Stimulated activated CD4-positive, alpha-beta T cell treated with anti-CD3 and anti-CD28 coated beads, TNF-alpha, amount 100 ng/mL, for 1 hour (primary cell): ENCODE measurements around the gene ABHD10.
A peak's percentile ranks its signal among the peaks of the same experiment; 100 is the strongest.

Experiments
- DNase-seq, 3 donors: peaks; one replicate each; pipeline ENCODE4 v3.0.0-alpha.2; 2020; ENCODE audit warnings: low read depth in 3 of 3, low spot score in 1 of 3

The ABHD10 gene

DNA sequence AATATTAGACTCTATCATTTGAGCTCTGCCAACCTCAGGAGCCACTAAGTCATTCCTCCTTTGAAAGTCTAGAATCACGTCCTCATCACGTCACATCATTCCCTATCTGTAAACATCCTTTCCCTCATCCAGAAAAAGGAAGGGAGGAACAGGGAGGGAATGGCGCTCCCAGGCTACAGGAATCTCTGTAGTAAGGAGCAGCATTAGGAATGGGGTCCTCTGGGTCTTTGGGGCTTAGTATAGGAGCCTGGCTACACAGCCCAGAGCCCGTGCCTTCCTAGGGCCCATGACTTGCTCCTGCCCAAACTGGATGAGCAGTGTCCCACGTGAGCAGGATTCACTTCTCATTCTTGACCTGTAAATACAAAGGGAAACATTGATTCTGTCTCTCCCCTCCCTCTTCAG is 21.5 kb downstream of the ABHD10 start:
- DNase-seq: no peak

DNA sequence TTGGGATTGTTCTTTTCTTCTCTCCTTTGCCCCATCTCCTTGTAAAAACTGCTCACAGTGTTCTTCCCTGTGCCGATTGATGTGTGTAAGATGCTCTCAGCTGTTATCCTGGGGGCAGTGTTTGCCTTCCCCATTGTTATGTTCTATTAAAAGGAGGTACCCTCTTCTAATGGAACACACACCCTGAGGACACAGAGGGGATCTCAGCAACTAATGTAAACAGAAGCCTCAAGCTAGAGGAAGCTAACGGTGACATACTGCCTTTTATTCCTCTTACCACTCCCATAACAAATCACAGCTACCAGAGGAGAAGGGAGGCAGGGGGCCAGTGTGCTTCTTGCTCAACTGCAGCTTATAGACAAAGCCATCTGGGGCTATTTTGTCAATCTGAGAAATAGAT is 22.1 kb downstream of the ABHD10 start:
- no peak for DNase-seq

DNA sequence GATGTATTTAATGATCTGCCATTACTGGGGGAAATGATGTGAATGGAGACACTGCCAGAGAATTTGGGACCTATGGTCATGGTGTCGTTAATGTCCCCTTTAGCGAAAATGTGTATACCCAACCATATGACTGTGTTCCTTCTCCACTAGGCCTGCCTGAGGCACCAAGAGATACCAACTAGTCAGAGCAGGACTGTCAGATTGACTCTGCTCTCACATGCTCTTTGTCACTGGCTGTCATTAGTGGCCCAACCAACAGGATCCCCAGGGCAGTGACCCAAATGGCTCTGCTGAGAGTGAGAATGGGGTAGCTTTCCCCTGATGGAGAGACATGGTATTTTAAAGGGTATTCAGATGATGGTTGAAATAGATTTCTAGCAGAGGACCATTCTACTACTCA is 22.7 kb downstream of the ABHD10 start:
- DNase-seq: no peak

DNA sequence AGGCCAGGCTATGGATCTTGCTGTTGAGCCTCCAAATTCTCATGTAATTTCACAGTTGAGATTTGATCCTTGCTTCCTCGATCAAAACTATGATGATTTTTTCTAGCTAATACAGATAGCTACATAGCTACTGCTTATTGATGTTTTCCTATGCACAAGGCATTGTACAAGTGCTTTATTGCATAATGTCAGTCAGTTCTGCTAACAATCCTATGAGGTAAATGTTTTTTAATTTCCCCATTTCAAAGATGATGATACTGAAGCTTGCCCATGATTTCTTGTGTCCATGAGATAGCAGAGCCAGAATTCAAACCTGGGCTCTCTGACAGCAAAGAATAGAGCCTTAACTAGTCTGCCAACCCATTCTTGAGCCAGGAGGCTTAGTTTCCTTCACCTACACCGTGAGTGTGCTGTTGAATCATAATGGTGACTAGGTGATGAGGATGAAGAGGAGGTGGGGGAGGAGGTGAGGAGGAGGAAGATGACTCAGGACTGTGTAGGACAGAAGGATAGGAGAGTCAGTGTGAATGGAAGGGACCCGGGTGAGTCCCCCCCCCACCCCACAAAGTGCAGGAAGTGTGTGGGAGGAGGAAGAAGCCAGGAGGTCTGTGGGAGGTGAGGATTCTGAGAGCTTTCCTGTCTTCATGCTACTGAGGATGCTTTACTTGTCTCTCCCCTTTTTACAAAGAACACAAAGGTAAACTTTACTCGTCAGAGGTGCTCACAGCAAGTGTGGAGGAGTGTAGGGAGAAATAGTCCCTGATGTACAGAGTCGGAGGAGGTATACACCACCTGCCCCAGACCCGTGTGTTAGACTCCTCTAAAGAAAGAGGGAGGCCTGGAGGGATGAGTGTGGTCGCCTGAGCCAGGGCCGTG is 23.5 kb downstream of the ABHD10 start:
- DNase-seq: no peak

DNA sequence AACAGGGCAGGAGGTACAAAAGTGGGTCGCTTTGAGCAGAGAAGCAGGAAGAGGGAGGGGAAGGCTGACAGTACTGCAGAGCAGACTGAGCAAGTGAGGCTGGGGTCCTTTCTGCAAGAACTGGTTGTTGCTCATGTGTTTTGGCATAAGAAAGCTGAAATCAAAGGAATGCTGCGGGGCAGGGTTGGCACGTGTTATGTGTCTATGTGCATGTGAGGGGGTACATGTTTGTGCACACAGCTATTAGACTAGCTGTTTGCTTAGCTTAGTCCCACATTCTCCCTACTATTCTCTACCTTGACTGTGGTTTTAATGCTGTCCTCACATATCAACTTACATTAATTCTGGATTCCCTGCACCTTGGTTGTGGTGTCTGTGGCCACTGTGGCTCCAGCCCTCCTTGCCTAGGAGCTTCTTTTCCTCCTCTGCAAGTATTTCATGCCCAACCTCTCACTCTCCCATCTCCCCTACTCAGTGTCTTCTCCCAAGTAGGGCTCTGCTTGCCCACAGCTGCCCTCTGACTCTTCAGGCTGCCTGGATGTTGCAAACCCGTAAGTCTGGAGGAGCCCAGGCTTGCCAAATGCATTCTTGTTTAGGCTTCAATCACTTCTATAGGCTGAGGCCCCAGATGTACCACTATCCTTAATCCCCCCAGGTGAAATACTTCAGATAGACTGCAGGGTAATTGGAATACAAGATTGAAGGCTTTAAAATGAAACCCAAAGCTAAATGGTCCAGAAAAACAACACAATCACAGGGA is 24.7 kb downstream of the ABHD10 start:
- DNase-seq: no peak

DNA sequence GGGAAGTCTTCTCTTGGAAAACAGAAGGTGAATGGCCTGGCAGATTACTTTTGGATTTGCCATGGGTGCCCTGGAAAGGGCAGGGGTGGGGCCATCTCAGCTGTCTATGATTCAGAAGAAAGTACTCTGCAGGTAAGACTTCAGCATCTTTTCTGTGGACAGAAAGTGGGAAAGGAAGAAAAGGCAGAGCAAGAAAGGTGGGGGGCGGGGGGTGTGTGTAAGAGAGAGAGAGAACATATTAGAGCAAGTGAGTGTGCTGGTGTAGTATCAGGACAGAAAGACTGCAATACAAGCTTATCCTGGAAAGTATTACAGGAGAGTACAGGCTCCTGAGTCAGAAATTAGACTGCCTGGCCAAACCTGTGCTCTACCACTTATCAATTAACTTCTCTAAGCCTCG is 25.4 kb downstream of the ABHD10 start:
- DNase-seq: no peak

DNA sequence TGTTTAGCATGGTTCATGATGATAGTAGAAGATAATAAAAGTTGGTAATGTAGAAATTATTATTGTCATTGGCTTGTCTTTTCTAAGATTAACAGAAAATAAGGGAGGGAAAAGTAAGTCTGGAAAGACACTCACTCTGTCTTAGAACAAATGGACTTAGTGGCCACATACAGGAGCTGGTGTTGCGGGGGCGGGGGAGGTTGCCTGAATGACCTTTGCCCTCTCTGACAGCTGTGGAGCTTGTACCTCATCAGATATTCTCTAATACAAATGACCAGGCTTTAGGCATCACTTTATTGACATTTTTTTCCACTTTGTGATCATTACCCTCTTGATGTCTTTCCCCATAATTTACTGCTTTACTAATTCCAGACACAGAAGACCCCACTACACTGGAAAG is 25.8 kb downstream of the ABHD10 start:
- DNase-seq: no peak

DNA sequence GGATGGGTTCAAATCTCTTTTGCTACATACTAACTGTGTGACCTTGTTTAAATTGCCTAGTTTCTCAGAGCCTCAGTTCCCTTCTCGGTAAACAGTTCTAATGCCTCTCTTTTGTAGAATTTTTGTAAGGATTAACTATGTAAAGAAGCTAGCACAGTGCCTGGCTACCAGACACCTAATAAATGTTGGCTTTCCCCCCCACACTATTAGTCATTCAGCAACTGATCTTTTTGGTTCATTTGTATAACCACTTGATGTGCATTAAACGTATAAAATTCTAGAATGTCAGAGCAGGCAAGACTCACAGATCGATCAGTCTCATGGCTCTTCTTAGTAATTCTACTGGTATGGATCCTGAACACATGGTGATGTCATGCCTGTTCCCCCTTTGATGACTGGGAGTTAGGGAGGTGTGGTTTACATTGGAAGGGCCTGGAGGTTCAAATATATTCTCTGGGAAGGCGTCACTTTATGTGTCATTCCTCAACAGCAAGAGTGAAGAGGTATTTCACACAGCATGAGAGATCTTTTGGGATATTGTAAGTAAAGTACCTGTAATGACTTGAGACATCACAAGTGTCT is 26.4 kb downstream of the ABHD10 start:
- no peak for DNase-seq

DNA sequence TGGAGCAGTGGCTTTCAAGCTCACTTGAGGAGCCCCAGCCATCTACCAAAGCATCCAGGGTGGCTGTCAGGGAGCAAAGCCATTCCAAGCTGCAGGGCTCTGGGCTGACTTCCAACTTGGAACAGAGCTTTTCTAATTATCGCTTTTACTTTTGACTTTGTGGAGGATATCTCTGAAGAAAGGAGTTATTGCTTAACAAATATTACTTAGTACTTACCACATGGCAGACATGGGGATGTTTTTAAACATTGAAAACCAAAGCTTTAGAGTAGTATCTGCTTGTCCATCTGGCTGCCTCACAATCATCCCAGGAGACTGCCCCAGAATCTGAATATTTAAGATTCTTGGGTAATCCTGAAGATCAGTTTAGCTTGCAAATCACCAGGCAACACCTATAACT is 28.8 kb downstream of the ABHD10 start:
- DNase-seq: no peak

DNA sequence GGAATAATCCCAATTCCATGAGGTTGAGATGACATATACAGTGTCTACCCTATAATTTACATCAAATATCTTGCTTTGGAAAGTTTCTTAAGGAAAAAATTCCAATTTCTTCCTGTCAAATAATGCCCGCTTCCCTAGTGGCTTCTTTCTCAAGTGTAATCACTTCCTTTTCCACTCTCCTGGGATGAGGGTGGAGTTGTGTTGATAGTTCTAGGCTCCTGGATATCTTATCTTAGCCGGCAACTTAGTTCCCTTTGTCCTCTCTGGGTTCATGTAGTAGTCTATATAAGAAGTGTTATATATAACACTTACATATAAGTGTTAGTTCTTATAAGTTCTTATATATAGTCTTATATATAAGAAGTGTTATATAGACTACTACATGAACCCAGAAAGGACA is 30.8 kb downstream of the ABHD10 start:
- no peak for DNase-seq

DNA sequence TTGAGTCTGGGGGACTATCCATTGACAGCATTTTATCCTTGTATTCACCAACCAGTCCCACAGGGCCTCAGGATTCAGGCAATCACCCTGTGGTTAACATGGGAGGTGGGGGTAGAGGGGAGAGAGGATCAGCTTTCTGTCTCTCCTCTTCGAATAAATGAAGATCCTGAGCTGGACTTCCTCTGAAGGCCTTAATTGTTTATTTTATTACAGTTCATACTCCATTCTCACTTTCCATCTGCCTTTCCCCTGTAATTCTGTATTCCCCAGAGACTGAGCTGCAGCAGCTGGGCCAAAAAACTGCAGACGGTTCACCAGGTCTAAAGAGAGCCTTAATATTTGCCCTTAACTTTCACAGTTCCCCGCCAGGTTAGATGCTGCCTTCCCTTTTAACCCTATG is 31.8 kb downstream of the ABHD10 start:
- DNase-seq: no peak

DNA sequence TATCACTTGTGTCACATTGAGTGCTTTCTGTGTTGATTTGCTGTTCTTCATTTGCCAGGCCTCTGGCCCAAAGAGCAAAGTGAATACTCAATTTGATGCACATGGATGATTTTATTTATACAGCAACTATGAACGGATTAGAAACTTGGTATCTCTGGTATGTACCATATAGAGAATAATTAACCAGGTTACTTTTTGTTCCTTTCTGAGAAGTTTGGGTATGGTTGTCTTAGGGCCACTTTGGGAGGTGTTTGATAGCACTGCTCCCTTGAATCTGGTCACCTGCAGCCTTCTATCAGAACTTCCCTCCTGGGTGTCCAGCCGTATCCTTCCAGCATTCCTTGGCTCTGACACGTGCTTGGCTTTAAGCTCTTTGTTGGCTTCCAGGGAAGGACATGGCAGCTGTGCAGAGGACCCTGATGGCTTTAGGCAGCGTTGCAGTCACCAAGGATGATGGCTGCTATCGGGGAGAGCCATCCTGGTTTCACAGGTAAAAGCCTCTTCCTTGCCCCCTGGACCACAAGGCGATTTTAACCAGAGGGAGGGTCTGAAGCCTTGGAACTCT is 32.6 kb downstream of the ABHD10 start:
- DNase-seq: no peak

DNA sequence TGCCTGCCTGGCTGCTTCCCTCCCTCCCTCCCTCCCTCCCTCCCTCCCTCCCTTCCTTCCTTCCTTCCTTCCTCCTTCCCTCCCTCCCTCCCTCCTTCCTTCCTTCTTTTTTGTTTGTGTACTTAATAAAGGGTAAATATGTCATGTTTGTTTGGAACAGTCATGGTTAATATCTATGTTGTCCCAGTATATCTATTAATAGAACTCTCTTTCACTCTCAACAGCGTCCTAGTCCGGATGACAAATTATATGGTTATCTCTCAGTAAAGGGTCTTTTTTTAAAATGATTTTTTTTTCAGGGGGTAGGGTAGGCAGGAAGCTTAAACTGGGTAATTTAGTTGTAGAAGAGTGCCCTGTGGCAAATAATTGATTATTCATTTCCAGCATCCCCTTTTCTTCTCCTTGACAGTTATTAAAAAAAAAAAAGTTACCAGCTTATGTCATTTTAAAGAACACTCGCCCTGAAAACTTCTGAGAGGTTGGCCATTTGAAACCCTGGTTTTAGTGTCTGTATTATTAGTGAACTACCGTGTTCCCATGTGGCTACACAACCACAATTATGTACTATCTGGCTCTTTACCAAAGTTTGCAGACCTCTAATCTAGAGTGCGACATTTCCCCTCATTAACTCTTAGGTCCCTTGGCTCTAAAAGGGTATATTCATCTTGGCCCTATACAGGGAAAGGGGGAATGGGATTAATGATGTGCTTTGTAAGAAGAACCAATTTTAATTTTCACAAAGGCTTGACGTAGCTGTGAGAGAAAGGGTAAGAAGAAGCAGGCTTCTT is 33.6 kb downstream of the ABHD10 start:
- DNase-seq: no peak

DNA sequence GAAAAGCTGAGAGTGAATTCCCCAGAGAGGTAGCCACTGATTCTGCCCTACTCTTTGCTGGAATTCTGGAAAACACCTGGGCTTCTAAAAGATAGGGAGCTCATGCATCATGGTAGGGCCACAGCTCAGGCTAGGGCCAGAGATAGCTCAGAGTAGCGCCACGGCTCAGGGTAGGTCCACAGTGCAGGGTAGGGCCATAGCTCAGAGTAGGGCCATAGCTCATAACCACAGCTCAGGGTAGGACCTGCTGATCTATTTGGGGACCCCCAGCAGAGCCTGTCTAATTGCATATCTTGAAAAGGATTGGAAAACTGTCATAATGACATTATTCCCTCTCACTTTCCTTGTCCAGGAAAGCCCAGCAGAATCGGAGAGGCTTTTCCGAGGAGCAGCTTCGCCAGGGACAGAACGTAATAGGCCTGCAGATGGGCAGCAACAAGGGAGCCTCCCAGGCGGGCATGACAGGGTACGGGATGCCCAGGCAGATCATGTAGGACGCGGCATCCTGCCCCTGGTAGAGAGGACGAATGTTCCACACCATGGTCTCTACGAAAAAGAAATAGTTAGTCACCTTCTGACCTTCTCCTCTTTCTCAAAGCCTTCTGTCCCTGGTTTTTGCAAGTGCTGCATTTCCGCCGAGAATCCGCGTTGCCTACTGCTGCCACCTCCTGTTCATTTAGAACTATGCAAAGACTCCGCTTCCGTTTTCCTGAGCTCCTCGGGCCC is 34.4 kb downstream of the ABHD10 start:
- DNase-seq: peak in 2 of 3 donors; percentile 17 to 33

DNA sequence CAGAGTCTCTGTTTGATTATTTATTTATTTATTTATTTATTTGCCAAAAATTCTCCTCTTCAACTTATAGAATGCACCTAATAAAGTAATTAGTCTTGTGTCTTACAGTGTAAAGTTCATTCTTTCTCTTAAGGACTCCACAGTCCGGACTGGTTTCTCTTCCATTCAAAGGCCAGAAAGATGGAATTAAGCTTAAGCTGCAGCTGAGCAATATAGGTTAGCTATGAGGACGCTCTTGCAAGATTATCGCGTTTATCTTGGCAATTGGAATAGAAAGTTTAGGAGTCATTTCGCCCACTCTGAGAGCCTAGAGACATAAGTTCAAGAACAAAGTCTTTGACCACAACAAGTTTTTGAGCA is 34.9 kb downstream of the ABHD10 start:
- DNase-seq: no peak

DNA sequence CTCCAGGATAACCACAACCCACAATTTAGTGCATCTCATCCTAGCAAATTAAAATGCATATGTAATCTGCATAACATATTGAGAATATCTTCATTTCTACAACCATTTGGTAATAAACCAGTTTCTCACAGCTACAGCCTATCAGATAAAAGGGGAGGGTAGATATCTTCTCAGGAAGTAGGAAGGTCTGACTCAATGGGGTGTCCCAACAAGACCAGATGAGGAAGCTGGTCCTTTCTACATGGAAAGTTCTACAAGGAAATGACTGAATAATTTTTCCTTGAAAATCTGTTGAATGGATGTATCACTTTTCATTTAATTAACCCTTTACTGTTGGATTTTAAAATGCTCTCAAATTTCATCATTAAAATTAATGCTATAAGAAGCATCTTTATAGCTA is 38.3 kb downstream of the ABHD10 start:
- no peak for DNase-seq

DNA sequence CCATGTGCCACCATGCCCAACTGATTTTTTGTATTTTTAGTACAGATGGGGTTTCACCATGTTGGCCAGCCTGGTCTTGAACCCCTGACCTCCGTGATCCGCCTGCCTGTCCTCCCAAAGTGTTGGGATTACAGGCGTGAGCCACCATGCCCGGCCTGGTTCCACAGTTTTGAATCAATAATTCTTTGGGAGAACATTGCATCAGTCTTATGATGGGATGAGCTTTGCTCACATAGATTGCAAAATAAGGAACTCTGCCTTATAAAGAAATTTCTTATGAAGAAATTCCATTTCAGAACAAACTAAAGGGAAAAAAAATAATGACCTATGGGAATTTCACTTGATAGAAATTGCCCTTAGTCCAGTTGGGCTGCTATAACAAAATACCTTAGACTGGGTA is 39.9 kb downstream of the ABHD10 start:
- no peak for DNase-seq

DNA sequence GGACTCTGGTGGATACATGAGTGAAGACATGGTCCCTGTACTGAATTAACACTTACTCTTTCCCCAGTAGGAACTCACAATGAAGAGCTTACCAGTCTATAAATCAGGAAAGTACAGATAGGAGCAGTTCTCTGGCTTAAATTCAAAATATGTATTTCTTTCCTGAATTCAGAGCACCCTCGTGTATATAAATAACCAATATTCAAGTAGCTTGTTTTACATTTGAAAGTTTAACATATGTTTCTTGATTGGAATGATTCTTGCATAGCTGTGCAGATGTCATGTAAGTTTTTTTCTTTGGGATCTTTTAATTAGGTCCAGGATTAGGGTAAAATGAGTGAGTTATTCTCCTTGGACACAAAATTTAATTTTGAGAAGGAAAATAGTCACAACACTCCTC is 40.9 kb downstream of the ABHD10 start:
- DNase-seq: no peak

DNA sequence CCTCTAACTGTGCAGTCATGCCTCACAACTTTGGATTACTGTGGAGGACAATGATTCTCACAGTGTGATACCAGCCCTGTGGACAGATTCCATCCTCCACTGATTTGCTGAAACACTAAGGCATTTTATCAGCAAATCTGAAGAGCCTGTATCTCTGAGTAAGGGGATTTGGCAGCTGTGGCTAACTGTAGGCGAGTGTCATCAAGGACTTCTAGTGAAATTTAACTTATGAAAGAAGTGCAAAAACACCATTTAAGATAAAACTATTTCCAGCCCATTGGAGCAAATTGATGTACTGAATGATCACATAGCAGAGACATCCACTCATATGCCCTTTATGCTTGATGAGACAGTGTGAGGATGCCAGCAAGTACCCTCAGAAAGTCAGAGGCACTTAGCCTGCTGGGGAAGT is 41.9 kb downstream of the ABHD10 start:
- DNase-seq: no peak

DNA sequence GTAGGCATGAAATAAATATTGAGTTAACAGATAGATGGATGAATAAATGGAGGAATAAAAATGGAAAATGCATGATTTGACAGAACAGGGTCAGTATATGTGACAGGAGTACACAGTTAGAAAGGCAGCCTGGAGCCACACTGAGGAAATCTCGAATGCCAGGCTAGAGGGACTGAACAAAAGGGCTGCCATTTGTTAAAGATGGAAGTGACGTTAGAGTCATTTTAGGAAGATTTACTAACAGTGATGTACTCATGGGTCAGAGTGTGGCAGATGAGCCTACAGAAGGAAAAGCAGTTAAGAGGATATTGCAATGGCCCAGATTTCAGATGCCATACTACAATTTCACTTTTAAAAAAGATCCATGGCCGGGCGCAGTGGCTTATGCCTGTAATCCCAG is 48.3 kb downstream of the ABHD10 start:
- no peak for DNase-seq

DNA sequence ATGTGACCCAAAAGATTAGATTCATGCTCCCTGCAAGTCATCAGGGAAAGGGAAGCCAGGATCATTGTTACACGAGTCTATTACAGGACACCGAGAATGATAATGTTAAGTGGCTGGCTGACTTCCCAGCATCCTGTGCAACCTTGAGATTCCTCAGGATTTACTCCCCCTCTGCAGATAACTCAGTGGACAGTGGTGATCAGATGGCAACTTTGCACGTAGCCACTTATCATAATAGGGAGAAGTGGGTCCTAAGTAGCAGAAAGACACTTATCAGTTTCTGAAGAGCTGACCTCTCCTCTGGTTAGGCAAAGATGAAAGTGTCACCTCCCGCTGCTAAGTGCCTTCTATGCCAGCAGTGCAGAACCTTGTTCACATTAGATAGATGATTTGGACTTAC is 49.0 kb downstream of the ABHD10 start:
- no peak for DNase-seq
